Suppressor macrophage treated with lipopolysaccharide for 1 hour (primary cell): Measurements from ENCODE around the gene CBFA2T3.

ENCODE experiments used
- DNase-seq, 3 donors: peaks; one replicate each; pipeline ENCODE4 v3.0.0-alpha.2; 2020 to 2022

Gene CBFA2T3

GRCh38 chr16:88974080-88974915, 2.7 kb downstream of the CBFA2T3 start:
- no peak for DNase-seq

GRCh38 chr16:88973415-88974050, 3.5 kb downstream of the CBFA2T3 start:
- DNase-seq: no peak

- no peak for DNase-seq
Observed at GRCh38 chr16:88973007-88973410, 4.0 kb downstream of the CBFA2T3 start.

- DNase-seq: no peak
Observed at GRCh38 chr16:88972349-88972748, 4.7 kb downstream of the CBFA2T3 start.

- peak; percentile 91 to 93 (median 91) for DNase-seq
Observed at GRCh38 chr16:88971371-88972097, 5.5 kb downstream of the CBFA2T3 start.

GRCh38 chr16:88970539-88971065, 6.4 kb downstream of the CBFA2T3 start:
- no peak for DNase-seq

GRCh38 chr16:88970050-88970449, 7.0 kb downstream of the CBFA2T3 start:
- DNase-seq: no peak

GRCh38 chr16:88969361-88969831, 7.6 kb downstream of the CBFA2T3 start:
- no peak for DNase-seq

GRCh38 chr16:88968589-88969280, 8.3 kb downstream of the CBFA2T3 start:
- DNase-seq: no peak

- peak in 1 of 3 donors; percentile 44 for DNase-seq
Observed at GRCh38 chr16:88967830-88968588, 9.0 kb downstream of the CBFA2T3 start.

GRCh38 chr16:88966986-88967829, 9.8 kb downstream of the CBFA2T3 start:
- no peak for DNase-seq

- DNase-seq: peak in 2 of 3 donors; percentile 58 to 62
Observed at GRCh38 chr16:88965826-88966480, 11.1 kb downstream of the CBFA2T3 start.

- no peak for DNase-seq
Observed at GRCh38 chr16:88965411-88965810, 11.6 kb downstream of the CBFA2T3 start.

- no peak for DNase-seq
Observed at GRCh38 chr16:88964636-88965035, 12.4 kb downstream of the CBFA2T3 start.

GRCh38 chr16:88963583-88963982, 13.4 kb downstream of the CBFA2T3 start:
- DNase-seq: no peak

- no peak for DNase-seq
Observed at GRCh38 chr16:88962478-88963152, 14.4 kb downstream of the CBFA2T3 start.

GRCh38 chr16:88961011-88961410, 16.0 kb downstream of the CBFA2T3 start:
- peak in 1 of 3 donors; percentile 31 for DNase-seq

- no peak for DNase-seq
Observed at GRCh38 chr16:88960516-88960915, 16.5 kb downstream of the CBFA2T3 start.

GRCh38 chr16:88959022-88959421, 18.0 kb downstream of the CBFA2T3 start:
- DNase-seq: no peak
